ENCODE results near the gene C16orf82.

C16orf82 gene

GRCh38 chr16:27106305-27106704 lies 39.6 kb downstream of the C16orf82 start:
- TF ChIP-seq CTCF (conservative IDR thresholded peaks at IDR 0.05; ENCODE audit: low read length): no peak
- no peak for DNase-seq (ENCODE audit: low read depth)

GRCh38 chr16:27107185-27107592 lies 40.5 kb downstream of the C16orf82 start:
- no peak for DNase-seq (ENCODE audit: low read depth)
- TF ChIP-seq CTCF (conservative IDR thresholded peaks at IDR 0.05; ENCODE audit: low read length): no peak
- no peak overlapping the region for H3K4me3 ChIP-seq (ENCODE audit: low read length)

More at GRCh38 chr16:27106305-27106704, 39.6 kb downstream of the C16orf82 start:
- H3K4me3 ChIP-seq (ENCODE audit: low read length): no peak overlapping the region

GRCh38 chr16:27108051-27108770 lies 41.5 kb downstream of the C16orf82 start:
- TF ChIP-seq CTCF (conservative IDR thresholded peaks at IDR 0.05; ENCODE audit: low read length): no peak
- H3K4me3 ChIP-seq (ENCODE audit: low read length): no peak overlapping the region
- no peak for DNase-seq (ENCODE audit: low read depth)

- no peak for TF ChIP-seq CTCF (conservative IDR thresholded peaks at IDR 0.05; ENCODE audit: low read length)
- peak overlapping the region; percentile 52 for H3K4me3 ChIP-seq (ENCODE audit: low read length)
- DNase-seq (ENCODE audit: low read depth): no peak
Measured at GRCh38 chr16:27108826-27109665, 42.3 kb downstream of the C16orf82 start.

GRCh38 chr16:27109666-27110523 lies 43.2 kb downstream of the C16orf82 start:
- peak; percentile 61 for TF ChIP-seq CTCF (conservative IDR thresholded peaks at IDR 0.05; ENCODE audit: low read length)
- peak; percentile 60 for DNase-seq (ENCODE audit: low read depth)
- peak overlapping the region; percentile 58 for H3K4me3 ChIP-seq (ENCODE audit: low read length)

- peak overlapping the region; percentile 58 for H3K4me3 ChIP-seq (ENCODE audit: low read length)
- DNase-seq (ENCODE audit: low read depth): no peak
- no peak for TF ChIP-seq CTCF (conservative IDR thresholded peaks at IDR 0.05; ENCODE audit: low read length)
Measured at GRCh38 chr16:27110524-27110896, 43.8 kb downstream of the C16orf82 start.
